Smooth muscle cell of the umbilical artery (primary cell): ENCODE results near the gene BLNK. TPM values are rescaled to one million over a fixed set of nuclear protein-coding genes. Genes with fewer than 3 reads are reported as not detected.

Experiments used
- total RNA-seq: library from RNA; depleted of rRNA; stranded (reverse); fragments of >200 nt; gene quantifications from 2 replicates; pipeline ENCODE4 v1.2.3, GENCODE V29; 2014

The BLNK gene
- not detected in 2 replicates for total RNA-seq

DNA sequence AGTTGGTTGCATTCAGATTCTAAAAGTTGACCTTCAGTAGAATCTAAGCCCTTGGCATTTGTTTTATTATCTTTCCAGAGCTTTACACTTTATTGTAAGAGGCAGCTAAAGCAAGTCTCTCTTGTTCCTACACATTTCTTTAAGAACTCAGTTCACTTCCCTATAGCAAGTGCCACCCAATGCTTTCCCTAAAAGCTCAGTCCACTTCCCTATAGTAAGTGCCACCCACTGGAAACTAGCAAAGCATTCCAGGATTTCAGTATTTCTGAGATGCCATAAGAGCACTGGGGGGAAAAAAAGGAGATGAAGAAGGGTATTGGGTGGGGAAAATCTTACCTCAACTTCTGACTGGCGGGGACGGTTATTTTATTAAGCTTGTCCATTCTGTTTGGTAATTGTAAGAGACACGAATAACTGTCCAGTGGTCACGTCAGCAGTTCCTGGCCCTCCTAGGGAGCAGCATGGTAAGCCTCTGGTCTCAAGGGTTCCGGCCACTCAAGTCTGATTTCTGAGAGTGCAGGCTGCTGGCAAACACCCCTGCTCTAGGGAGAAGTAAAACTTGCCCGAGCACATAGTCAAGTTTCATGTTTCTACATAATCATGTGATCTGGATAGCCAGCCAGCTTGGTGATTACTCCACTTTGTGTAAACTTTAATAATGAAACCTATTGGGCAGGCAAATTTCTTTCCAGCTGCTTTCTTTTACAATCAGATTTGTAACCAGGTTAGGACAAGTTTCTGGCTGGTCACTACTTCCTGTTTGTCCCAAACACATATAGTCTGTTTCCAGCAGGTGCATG, at the start of gene BLNK:
Gene BLNK (minus strand): TSS at position 554 of the 800 bp plus-strand sequence. CDS start 171 bp downstream, at position 383.

GRCh38 chr10:96304230-96304629, 32.9 kb upstream of the BLNK start, which contains the start of gene DNTT:
TSS of gene DNTT (plus strand) at chr10:96304434. CDS start at chr10:96304498, 64 bp downstream.

Other genes starting within 250 kb of the BLNK start
- 7.4 and 9.2 TPM in 2 replicates for gene CCNJ, start 228.0 kb downstream of the BLNK start, total RNA-seq
- gene ZNF518A, start 141.3 kb downstream of the BLNK start, total RNA-seq = 10.7 and 17.4 TPM in 2 replicates
- gene DNTT, start 32.9 kb upstream of the BLNK start, total RNA-seq = not detected in 2 replicates
- not detected in 2 replicates for gene OPALIN, start 87.4 kb upstream of the BLNK start, total RNA-seq
- gene TLL2, start 242.4 kb upstream of the BLNK start, total RNA-seq = under 0.01 and 0.60 TPM in 2 replicates